HEK293T (cell line): ENCODE results near the gene SFN.

Experiments used
- ARNT ChIP-seq: fragments of 450-650 bp; IDR thresholded peaks from 2 replicates; pipeline ENCODE4 v1.6.1; 2017; ENCODE audit warnings: mild to moderate bottlenecking
- BHLHE40 ChIP-seq: fragments of 450-650 bp; IDR thresholded peaks from 2 replicates; pipeline ENCODE4 v1.6.1; 2016; ENCODE audit warnings: mild to moderate bottlenecking, moderate library complexity, borderline replicate concordance
- ELF4 ChIP-seq: fragments of 450-650 bp; IDR thresholded peaks from 2 replicates; pipeline ENCODE4 v1.6.1; 2017; ENCODE audit warnings: antibody characterized with exemption
- FOXK2 ChIP-seq: fragments of 450-650 bp; IDR thresholded peaks from 2 replicates; pipeline ENCODE4 v1.6.1; 2016; ENCODE audit warnings: mild to moderate bottlenecking
- FOXM1 ChIP-seq: fragments of 450-650 bp; IDR thresholded peaks from 2 replicates; pipeline ENCODE4 v1.6.1; 2017; ENCODE audit warnings: mild to moderate bottlenecking, borderline replicate concordance
- HDGF ChIP-seq: fragments of 450-650 bp; IDR thresholded peaks from 2 replicates; pipeline ENCODE4 v1.6.1; 2017; ENCODE audit warnings: antibody characterized with exemption, borderline replicate concordance
- NFRKB ChIP-seq: fragments of 450-650 bp; IDR thresholded peaks from 2 replicates; pipeline ENCODE4 v1.6.1; 2016; ENCODE audit warnings: mild to moderate bottlenecking, moderate library complexity
- SP1 ChIP-seq: fragments of 450-650 bp; IDR thresholded peaks from 2 replicates; pipeline ENCODE4 v1.6.1; 2017
- TARDBP ChIP-seq: fragments of 450-650 bp; IDR thresholded peaks from 2 replicates; pipeline ENCODE4 v1.6.1; 2016
- ZNF384 ChIP-seq: fragments of 450-650 bp; IDR thresholded peaks from 2 replicates; pipeline ENCODE4 v1.6.1; 2016

GRCh38 chr1:26848499-26848898 lies 14.4 kb upstream of the SFN start:
- TF ChIP-seq FOXM1 (no peak), ARNT (no peak), BHLHE40 (no peak), SP1 (no peak), TARDBP (no peak), ZNF384 (no peak), NFRKB (no peak), ELF4 (no peak), HDGF (no peak), FOXK2 (no peak)
